HepG2 (cell line): ENCODE measurements around the gene NUDT6. TPM values are rescaled to one million over a fixed set of nuclear protein-coding genes. Genes with fewer than 3 reads are reported as not detected.
A peak's percentile ranks its signal among the peaks of the same experiment; 100 is the strongest.

Experiments used
- CEBPG ChIP-seq: IDR thresholded peaks from 2 replicates; pipeline ENCODE4 v1.6.1; 2016
- DMTF1 ChIP-seq: sonication (generic); formaldehyde crosslinking; IDR thresholded peaks from 2 replicates; pipeline ENCODE4 v1.4.0; 2020; ENCODE audit warnings: mild to moderate bottlenecking, missing genetic modification reagents
- DPF2 ChIP-seq: sonication (generic); formaldehyde crosslinking; IDR thresholded peaks from 2 replicates; pipeline ENCODE4 v1.4.0; 2020; ENCODE audit warnings: mild to moderate bottlenecking, low read depth, missing genetic modification reagents, borderline replicate concordance
- ETV6 ChIP-seq: sonication (generic); formaldehyde crosslinking; conservative IDR thresholded peaks from 2 replicates; pipeline ENCODE4 v1.4.0; 2020; ENCODE audit warnings: missing genetic modification reagents
- HMGA1 ChIP-seq: sonication (generic); formaldehyde crosslinking; conservative IDR thresholded peaks from 2 replicates; pipeline ENCODE4 v1.4.0; 2020; ENCODE audit warnings: missing genetic modification reagents
- HNF4G ChIP-seq, 2 experiments: sonication (generic) in 1 of 2; formaldehyde crosslinking in 1 of 2; IDR thresholded peaks; 2 replicates each; pipeline versions ENCODE4 v1.4.0 to v1.6.1; 2011 to 2020; ENCODE audit warnings: borderline replicate concordance in 2 of 2, low read depth in 2 of 2, mild to moderate bottlenecking in 2 of 2, low read length in 1 of 2, missing genetic modification reagents in 1 of 2, moderate library complexity in 1 of 2
- IKZF1 ChIP-seq: fragments of 450-650 bp; IDR thresholded peaks from 2 replicates; pipeline ENCODE4 v1.7.1; 2016
- KIAA2018 ChIP-seq: sonication (generic); formaldehyde crosslinking; IDR thresholded peaks from 2 replicates; pipeline ENCODE4 v1.5.0; 2020; ENCODE audit warnings: mild to moderate bottlenecking, missing genetic modification reagents, borderline replicate concordance
- NFYB ChIP-seq: sonication (generic); formaldehyde crosslinking; IDR thresholded peaks from 2 replicates; pipeline ENCODE4 v1.4.0; 2020; ENCODE audit warnings: missing genetic modification reagents
- NR2F6 ChIP-seq, 2 experiments: IDR thresholded peaks; 2 replicates each; pipeline ENCODE4 v1.6.1; 2016; ENCODE audit warnings: antibody characterized with exemption in 1 of 2, mild to moderate bottlenecking in 1 of 2
- ONECUT2 ChIP-seq: sonication (generic); formaldehyde crosslinking; IDR thresholded peaks from 2 replicates; pipeline ENCODE4 v1.4.0; 2020; ENCODE audit warnings: missing genetic modification reagents
- RCOR2 ChIP-seq: IDR thresholded peaks from 2 replicates; pipeline ENCODE4 v1.6.1; 2016; ENCODE audit warnings: missing biosample characterization, missing genetic modification reagents
- ZNF431 ChIP-seq: sonication (generic); formaldehyde crosslinking; IDR thresholded peaks from 2 replicates; pipeline ENCODE4 v1.9.0; 2022; ENCODE audit warnings: missing genetic modification reagents, low read depth, mild to moderate bottlenecking, borderline replicate concordance
- polyA plus RNA-seq, 8 experiments: library from polyadenylated mRNA; depleted of rRNA in 3 of 8; stranded (reverse) in 7 of 8; unstranded in 1 of 8; fragments of >200 nt; fragmentation: Illumina TruSeq in 4 of 8; extraction: Trizol in 4 of 8; gene quantifications; 2 replicates each; pipeline versions ENCODE4 v1.2.1 to v1.2.3, GENCODE V29; 2011 to 2016; ENCODE audit warnings: low read depth in 4 of 8, missing spikeins in 1 of 8, mixed read lengths in 1 of 8; ENCODE audit not compliant: insufficient read depth in 1 of 8
- total RNA-seq, 5 experiments: library from RNA; depleted of rRNA; stranded (reverse); fragments of >200 nt; fragmentation: Illumina TruSeq; extraction: Trizol; gene quantifications; 2 replicates each; pipeline ENCODE4 v1.2.3, GENCODE V29; 2016; ENCODE audit warnings: low read depth in 1 of 5
- TF ChIP-seq, protein P1 (sequence below): IDR thresholded peaks from 2 replicates; pipeline ENCODE4 v1.6.1; 2016
- TF ChIP-seq, protein P2 (sequence below): sonication (generic); formaldehyde crosslinking; IDR thresholded peaks from 2 replicates; pipeline ENCODE4 v1.4.0; 2020; ENCODE audit warnings: mild to moderate bottlenecking, missing genetic modification reagents

The NUDT6 gene
- total and polyA plus RNA-seq, 2 of the 13 experiments (the other 11 are each of a cell fraction or from before 2014, with no cell fraction given), result 4.8 to 8.3 TPM

- no peak for TF ChIP-seq KIAA2018
- no peak for TF ChIP-seq DMTF1 (CRISPR knock-in tag)
- no peak for TF ChIP-seq HMGA1
- TF ChIP-seq, protein P1, sequence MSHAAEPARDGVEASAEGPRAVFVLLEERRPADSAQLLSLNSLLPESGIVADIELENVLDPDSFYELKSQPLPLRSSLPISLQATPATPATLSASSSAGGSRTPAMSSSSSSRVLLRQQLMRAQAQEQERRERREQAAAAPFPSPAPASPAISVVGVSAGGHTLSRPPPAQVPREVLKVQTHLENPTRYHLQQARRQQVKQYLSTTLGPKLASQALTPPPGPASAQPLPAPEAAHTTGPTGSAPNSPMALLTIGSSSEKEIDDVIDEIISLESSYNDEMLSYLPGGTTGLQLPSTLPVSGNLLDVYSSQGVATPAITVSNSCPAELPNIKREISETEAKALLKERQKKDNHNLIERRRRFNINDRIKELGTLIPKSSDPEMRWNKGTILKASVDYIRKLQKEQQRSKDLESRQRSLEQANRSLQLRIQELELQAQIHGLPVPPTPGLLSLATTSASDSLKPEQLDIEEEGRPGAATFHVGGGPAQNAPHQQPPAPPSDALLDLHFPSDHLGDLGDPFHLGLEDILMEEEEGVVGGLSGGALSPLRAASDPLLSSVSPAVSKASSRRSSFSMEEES (CRISPR knock-in tag), result no peak; the same call in 1 of the 2 replicates
- TF ChIP-seq NR2F6 (IDR thresholded peaks at IDR 0.05), result no peak
- TF ChIP-seq NR2F6 (CRISPR knock-in tag; IDR thresholded peaks at IDR 0.05), result peak; percentile 34; the same call in 1 of the 2 replicates
- no peak for TF ChIP-seq IKZF1
- TF ChIP-seq ZNF431 (CRISPR knock-in tag), result no peak
- no peak for TF ChIP-seq RCOR2 (CRISPR knock-in tag)
- no peak for TF ChIP-seq DPF2 (CRISPR knock-in tag)
- peak; percentile 4; the same call in 1 of the 2 replicates for TF ChIP-seq ETV6 (CRISPR knock-in tag)
- no peak for TF ChIP-seq CEBPG
- TF ChIP-seq, protein P2, sequence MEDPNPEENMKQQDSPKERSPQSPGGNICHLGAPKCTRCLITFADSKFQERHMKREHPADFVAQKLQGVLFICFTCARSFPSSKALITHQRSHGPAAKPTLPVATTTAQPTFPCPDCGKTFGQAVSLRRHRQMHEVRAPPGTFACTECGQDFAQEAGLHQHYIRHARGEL, result no peak
- no peak for TF ChIP-seq NFYB (CRISPR knock-in tag)
- TF ChIP-seq HNF4G (IDR thresholded peaks at IDR 0.05; ENCODE audit: borderline replicate concordance, low read depth, low read length), result peak; percentile 61
- no peak; the same call in 1 of the 2 replicates for TF ChIP-seq HNF4G (CRISPR knock-in tag; IDR thresholded peaks at IDR 0.05; ENCODE audit: borderline replicate concordance, low read depth)
- TF ChIP-seq ONECUT2, result no peak
These were observed at the start of gene NUDT6 (continued) for GRCh38 chr4:122921971-122922876.
